IPS-NIHi7 (cell line): ENCODE data around the gene ANKRD61.
"Not testable (repeated sequence)": the region's sequence is repeated elsewhere in the genome, so short reads cannot be mapped to it uniquely, and the experiment has no call there.

ENCODE experiments used
- DNase-seq: peaks from one replicate; pipeline ENCODE4 v3.0.0; 2012; ENCODE audit warnings: mixed read lengths; ENCODE audit errors: extremely low spot score

The ANKRD61 gene

GRCh38 chr7:6030988-6031387 is at the start of gene ANKRD61:
Gene ANKRD61 (plus strand): TSS chr7:6031376. CDS start chr7:6031376, 0 bp downstream.
- DNase-seq = no peak

GRCh38 chr7:5987061-5987460 is 44.1 kb upstream of the ANKRD61 start:
- not testable (repeated sequence) for DNase-seq

- DNase-seq = peak; percentile 50
Observed at GRCh38 chr7:5997210-5997808, 33.9 kb upstream of the ANKRD61 start.

GRCh38 chr7:6007386-6007785 is 23.8 kb upstream of the ANKRD61 start:
- DNase-seq = no peak

GRCh38 chr7:6007835-6008590 is 23.2 kb upstream of the ANKRD61 start:
- not testable (repeated sequence) for DNase-seq

- peak; percentile 95 for DNase-seq
Observed at GRCh38 chr7:6008668-6009611, 22.2 kb upstream of the ANKRD61 start, which contains the start of the genes AIMP2 and PMS2. Gene AIMP2 (plus strand): TSS chr7:6009272. CDS start chr7:6009364, 92 bp downstream. Gene PMS2 (minus strand): TSS chr7:6009049. CDS start chr7:6009019, 30 bp downstream.

GRCh38 chr7:6010370-6010769 is 20.8 kb upstream of the ANKRD61 start:
- DNase-seq = not testable (repeated sequence)

- DNase-seq = no peak
Observed at GRCh38 chr7:6011541-6011940, 19.6 kb upstream of the ANKRD61 start.

GRCh38 chr7:6012355-6013104 is 18.6 kb upstream of the ANKRD61 start:
- no peak for DNase-seq

- no peak for DNase-seq
Observed at GRCh38 chr7:6015917-6016652, 15.1 kb upstream of the ANKRD61 start.

GRCh38 chr7:6016653-6016966 is 14.6 kb upstream of the ANKRD61 start:
- no peak for DNase-seq

GRCh38 chr7:6020371-6021286 is 10.5 kb upstream of the ANKRD61 start:
- no peak for DNase-seq

- no peak for DNase-seq
Observed at GRCh38 chr7:6022707-6023106, 8.5 kb upstream of the ANKRD61 start.

GRCh38 chr7:6023974-6024435 is 7.2 kb upstream of the ANKRD61 start:
- DNase-seq = no peak

GRCh38 chr7:6026011-6026819 is 5.0 kb upstream of the ANKRD61 start:
- DNase-seq = peak; percentile 89

- no peak for DNase-seq
Observed at GRCh38 chr7:6026820-6027311, 4.3 kb upstream of the ANKRD61 start.

GRCh38 chr7:6027806-6028365 is 3.3 kb upstream of the ANKRD61 start:
- no peak for DNase-seq

GRCh38 chr7:6028563-6028962 is 2.6 kb upstream of the ANKRD61 start:
- no peak for DNase-seq
